ENCODE measurements around the gene LETM1. TPM values are rescaled to one million over a fixed set of nuclear protein-coding genes. Genes with fewer than 3 reads are reported as not detected.

Gene LETM1
- total and polyA plus RNA-seq, 2 experiments from 2014 or later, result 19.0 to 42.3 TPM

GRCh38 chr4:1843852-1844251, 12.1 kb downstream of the LETM1 start:
- H3F3A ChIP-seq (ENCODE audit: insufficient read depth), result peaks cover 16% of the 10 kb centered on the region
- no peak overlapping the region for H2AFZ ChIP-seq
- H3K4me1 ChIP-seq (ENCODE audit: insufficient read depth), result peaks cover 17% of the 10 kb centered on the region
- peak overlapping the region; percentile 73 for H3K27ac ChIP-seq
- no peaks in the 10 kb centered on the region for H3K9me2 ChIP-seq (ENCODE audit: insufficient read depth)
- H3K79me2 ChIP-seq (ENCODE audit: insufficient read depth), result peaks cover 88% of the 10 kb centered on the region
- H4K20me1 ChIP-seq (ENCODE audit: insufficient read depth), result no peaks in the 10 kb centered on the region; the same call in 1 of the 2 replicates
- H3K4me2 ChIP-seq (ENCODE audit: unreplicated experiment), result peak overlapping the region; percentile 23
- H3K27me3 ChIP-seq (replicated peaks; ENCODE audit: insufficient read depth), result no peaks in the 10 kb centered on the region
- in situ Hi-C loops (cut with MboI), result no loop called here
- H3K36me3 ChIP-seq (ENCODE audit: low read depth), result peaks cover 13% of the 10 kb centered on the region; the same call in 1 of the 2 replicates
- DNase-seq, result peak; percentile 47
- peak overlapping the region; percentile 55; the same call in 1 of the 2 replicates for H3K9ac ChIP-seq
- TF ChIP-seq EZH2 (IDR thresholded peaks at IDR 0.05; ENCODE audit: insufficient read depth, poor library complexity, severe bottlenecking) (no peak), EZH2phosphoT487 (IDR thresholded peaks at IDR 0.05; ENCODE audit: insufficient read depth, low read depth) (no peak)
- no peaks in the 10 kb centered on the region for H3K9me3 ChIP-seq (ENCODE audit: low read depth)
- 40 to 44% methylated on average over 9 to 10 of the region's 10 CpGs for WGBS, 2 experiments (ENCODE audit: low coverage in 1 of 2, low lambda C conversion rate in 2 of 2, missing lambda C conversion rate in 2 of 2)
- H3K4me3 ChIP-seq, result no peak overlapping the region

GRCh38 chr4:1842993-1843448, 12.9 kb downstream of the LETM1 start:
- 39 to 46% methylated on average over 17 of the region's 17 CpGs for WGBS, 2 experiments (ENCODE audit: low coverage in 1 of 2, low lambda C conversion rate in 2 of 2, missing lambda C conversion rate in 2 of 2)
- H3K9me3 ChIP-seq (ENCODE audit: low read depth), result no peaks in the 10 kb centered on the region
- H2AFZ ChIP-seq, result no peak overlapping the region
- no peak overlapping the region for H3K4me3 ChIP-seq
- no peaks in the 10 kb centered on the region for H3K9me2 ChIP-seq (ENCODE audit: insufficient read depth)
- DNase-seq, result peak; percentile 95
- TF ChIP-seq EZH2 (IDR thresholded peaks at IDR 0.05; ENCODE audit: insufficient read depth, poor library complexity, severe bottlenecking) (no peak), EZH2phosphoT487 (IDR thresholded peaks at IDR 0.05; ENCODE audit: insufficient read depth, low read depth) (no peak)
- H3F3A ChIP-seq (ENCODE audit: insufficient read depth), result peaks cover 16% of the 10 kb centered on the region
- peaks cover 18% of the 10 kb centered on the region; the same call in 1 of the 2 replicates for H3K36me3 ChIP-seq (ENCODE audit: low read depth)
- peak overlapping the region; percentile 55 for H3K9ac ChIP-seq
- H3K4me2 ChIP-seq (ENCODE audit: unreplicated experiment), result peak overlapping the region; percentile 23
- no peaks in the 10 kb centered on the region for H3K27me3 ChIP-seq (replicated peaks; ENCODE audit: insufficient read depth)
- peak overlapping the region; percentile 73 for H3K27ac ChIP-seq
- peaks cover 89% of the 10 kb centered on the region for H3K79me2 ChIP-seq (ENCODE audit: insufficient read depth)
- peaks cover 17% of the 10 kb centered on the region for H3K4me1 ChIP-seq (ENCODE audit: insufficient read depth)
- in situ Hi-C loops (cut with MboI), result no loop called here
- H4K20me1 ChIP-seq (ENCODE audit: insufficient read depth), result no peaks in the 10 kb centered on the region; the same call in 1 of the 2 replicates

DNA sequence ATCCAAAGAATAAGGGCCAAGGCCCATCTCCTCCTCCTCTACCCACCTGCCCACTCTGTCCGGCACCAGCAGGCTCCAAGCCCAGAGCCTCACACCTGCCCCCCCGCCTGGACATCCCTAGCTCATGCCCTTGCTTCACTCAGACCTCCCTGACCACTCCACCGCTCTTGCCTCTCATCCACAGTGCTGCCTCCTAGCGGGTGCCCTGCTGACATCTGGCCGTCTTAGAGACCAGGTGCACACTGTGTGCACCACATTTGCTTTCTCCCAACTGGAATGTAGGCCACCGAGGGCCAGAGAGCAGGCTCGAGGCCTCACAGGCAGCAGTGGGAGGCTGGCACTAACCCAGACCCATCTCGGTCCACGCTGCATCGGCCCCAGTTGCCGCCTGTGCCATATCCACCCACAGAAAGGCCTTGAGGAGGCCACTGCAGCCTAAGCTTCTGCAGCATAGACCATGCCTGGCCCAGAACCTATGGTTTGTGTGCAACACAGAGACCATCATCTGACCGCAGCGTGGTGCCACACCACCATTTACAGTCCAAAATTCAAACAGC, 13.5 kb downstream of the LETM1 start:
- Histone ChIP-seq H3K9me3 (ENCODE audit: low read depth) (no peaks in the 10 kb centered on the region), H3K4me2 (ENCODE audit: unreplicated experiment) (peak overlapping the region; percentile 2), H3K27ac (no peak overlapping the region), H3F3A (ENCODE audit: insufficient read depth) (peaks cover 16% of the 10 kb centered on the region), H3K4me1 (ENCODE audit: insufficient read depth) (peaks cover 17% of the 10 kb centered on the region), H2AFZ (no peak overlapping the region), H3K27me3 (replicated peaks; ENCODE audit: insufficient read depth) (no peaks in the 10 kb centered on the region), H3K9ac (no peak overlapping the region), H3K36me3 (ENCODE audit: low read depth) (peaks cover 18% of the 10 kb centered on the region; the same call in 1 of the 2 replicates), H3K79me2 (ENCODE audit: insufficient read depth) (peaks cover 87% of the 10 kb centered on the region), H3K4me3 (no peak overlapping the region), H3K9me2 (ENCODE audit: insufficient read depth) (no peaks in the 10 kb centered on the region), H4K20me1 (ENCODE audit: insufficient read depth) (no peaks in the 10 kb centered on the region; the same call in 1 of the 2 replicates)
- DNase-seq, result peak; percentile 21
- in situ Hi-C loops (cut with MboI), result no loop called here
- TF ChIP-seq EZH2phosphoT487 (IDR thresholded peaks at IDR 0.05; ENCODE audit: insufficient read depth, low read depth) (no peak), EZH2 (IDR thresholded peaks at IDR 0.05; ENCODE audit: insufficient read depth, poor library complexity, severe bottlenecking) (no peak)
- WGBS, 2 experiments (ENCODE audit: low coverage in 1 of 2, low lambda C conversion rate in 2 of 2, missing lambda C conversion rate in 2 of 2), result 83 to 88% methylated on average over 13 of the region's 13 CpGs

DNA sequence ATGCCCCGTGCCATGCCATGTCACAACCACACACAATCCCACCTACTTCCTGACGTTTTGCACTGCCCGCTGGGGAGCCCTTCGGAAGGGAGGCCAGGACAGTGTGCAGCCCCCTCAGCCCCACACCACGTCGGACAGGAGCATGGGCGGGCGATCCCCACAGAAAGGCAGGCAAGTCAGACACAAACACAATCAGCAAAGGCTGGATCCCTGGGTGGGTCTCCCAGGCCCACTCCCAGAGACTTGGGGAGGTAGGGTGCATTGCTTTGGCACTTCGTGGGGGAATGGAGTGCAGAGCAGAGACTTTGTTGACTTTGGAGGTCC, 14.1 kb downstream of the LETM1 start:
- H3F3A ChIP-seq (ENCODE audit: insufficient read depth), result peaks cover 16% of the 10 kb centered on the region
- no peak overlapping the region for H3K4me3 ChIP-seq
- no peak overlapping the region for H3K27ac ChIP-seq
- DNase-seq, result no peak
- H3K9me3 ChIP-seq (ENCODE audit: low read depth), result no peaks in the 10 kb centered on the region
- in situ Hi-C loops (cut with MboI), result no loop called here
- no peaks in the 10 kb centered on the region; the same call in 1 of the 2 replicates for H4K20me1 ChIP-seq (ENCODE audit: insufficient read depth)
- H2AFZ ChIP-seq, result no peak overlapping the region
- TF ChIP-seq EZH2phosphoT487 (IDR thresholded peaks at IDR 0.05; ENCODE audit: insufficient read depth, low read depth) (no peak), EZH2 (IDR thresholded peaks at IDR 0.05; ENCODE audit: insufficient read depth, poor library complexity, severe bottlenecking) (no peak)
- WGBS, 2 experiments (ENCODE audit: low coverage in 1 of 2, low lambda C conversion rate in 2 of 2, missing lambda C conversion rate in 2 of 2), result 79 to 83% methylated on average over 9 of the region's 9 CpGs
- H3K4me1 ChIP-seq (ENCODE audit: insufficient read depth), result peaks cover 17% of the 10 kb centered on the region
- no peaks in the 10 kb centered on the region for H3K27me3 ChIP-seq (replicated peaks; ENCODE audit: insufficient read depth)
- peaks cover 87% of the 10 kb centered on the region for H3K79me2 ChIP-seq (ENCODE audit: insufficient read depth)
- no peak overlapping the region for H3K4me2 ChIP-seq (ENCODE audit: unreplicated experiment)
- no peaks in the 10 kb centered on the region for H3K9me2 ChIP-seq (ENCODE audit: insufficient read depth)
- peaks cover 18% of the 10 kb centered on the region; the same call in 1 of the 2 replicates for H3K36me3 ChIP-seq (ENCODE audit: low read depth)
- H3K9ac ChIP-seq, result no peak overlapping the region
